Fibroblast of villous mesenchyme (primary cell): ENCODE data around the gene PCK1. TPM values are rescaled to one million over a fixed set of nuclear protein-coding genes. Genes with fewer than 3 reads are reported as not detected.
"Not testable (repeated sequence)": the region's sequence is repeated elsewhere in the genome, so short reads cannot be mapped to it uniquely, and the experiment has no call there.

Experiments used
- DNase-seq: peaks from one replicate; pipeline ENCODE4 v3.0.0-alpha.2; 2010; ENCODE audit warnings: low read depth
- H3K4me3 ChIP-seq: 2 replicates; pipeline ENCODE4 v1.5.1; 2011; ENCODE audit warnings: low read depth, mild to moderate bottlenecking, low read length
- CTCF ChIP-seq: IDR thresholded peaks from 2 replicates; pipeline ENCODE4 v1.5.1; 2012; ENCODE audit warnings: low read depth, mild to moderate bottlenecking, low read length; ENCODE audit not compliant: insufficient read depth
- total RNA-seq: library from RNA; depleted of rRNA; stranded (reverse); fragments of >200 nt; gene quantifications from 2 replicates; pipeline ENCODE4 v1.2.3, GENCODE V29; 2012

Gene PCK1
- total RNA-seq = not detected in 2 replicates

- peak; percentile 24 for DNase-seq
Observed at GRCh38 chr20:57560554-57561355, at the start of gene PCK1. TSS of gene PCK1 (plus strand) at chr20:57561110. CDS start at chr20:57561412, 302 bp downstream.

GRCh38 chr20:57511709-57512108, 49.2 kb upstream of the PCK1 start:
- not testable (repeated sequence) for DNase-seq

More at GRCh38 chr20:57560554-57561355, at the start of gene PCK1:
- no peak within 1 kb of the TSS for H3K4me3 ChIP-seq
- TF ChIP-seq CTCF = no peak

GRCh38 chr20:57512432-57512831, 48.5 kb upstream of the PCK1 start:
- TF ChIP-seq CTCF = no peak
- no peak for DNase-seq
- no peak overlapping the region for H3K4me3 ChIP-seq

More at GRCh38 chr20:57511709-57512108, 49.2 kb upstream of the PCK1 start:
- H3K4me3 ChIP-seq = not testable (repeated sequence)

GRCh38 chr20:57513199-57513598, 47.7 kb upstream of the PCK1 start:
- peak; percentile 2 for DNase-seq
- no peak for TF ChIP-seq CTCF
- no peak overlapping the region for H3K4me3 ChIP-seq

GRCh38 chr20:57514273-57514751, 46.6 kb upstream of the PCK1 start:
- H3K4me3 ChIP-seq = no peak overlapping the region
- DNase-seq = peak; percentile 77
- peak; percentile 78 for TF ChIP-seq CTCF

GRCh38 chr20:57517904-57518303, 43.0 kb upstream of the PCK1 start:
- DNase-seq = no peak
- no peak for TF ChIP-seq CTCF

GRCh38 chr20:57522380-57523140, 38.4 kb upstream of the PCK1 start:
- no peak for TF ChIP-seq CTCF
- no peak overlapping the region for H3K4me3 ChIP-seq
- no peak for DNase-seq

More at GRCh38 chr20:57517904-57518303, 43.0 kb upstream of the PCK1 start:
- no peak overlapping the region for H3K4me3 ChIP-seq
